Tibial nerve (tissue), 3 donors: ENCODE results near the gene JAZF1.

ENCODE experiments used
- CTCF ChIP-seq, 5 experiments: fragments of 200-600 bp in 3 of 5; fragments of 450-650 bp in 2 of 5; sonication (generic) in 3 of 5; IDR thresholded peaks; one replicate each; pipeline ENCODE4 v1.5.1; 2016 to 2019; ENCODE audit warnings: antibody characterized with exemption in 5 of 5, mild to moderate bottlenecking in 3 of 5, moderate library complexity in 2 of 5
- POLR2A ChIP-seq, 2 donors: fragments of 450-650 bp; IDR thresholded peaks; one replicate each; pipeline ENCODE4 v1.6.1; 2017; ENCODE audit warnings: antibody characterized with exemption in 2 of 2, mild to moderate bottlenecking in 2 of 2, moderate library complexity in 2 of 2

- no peak for TF ChIP-seq CTCF (IDR thresholded peaks at IDR 0.05)
- TF ChIP-seq POLR2A (IDR thresholded peaks at IDR 0.05) = no peak
These were observed 30.4 kb upstream of the JAZF1 start for GRCh38 chr7:28211006-28211405.
